ENCODE measurements around the gene CDH8.

CDH8 gene

GRCh38 chr16:61915569-61915968, 120.7 kb downstream of the CDH8 start:
- H3K4me3 ChIP-seq (ENCODE audit: low read depth, low read length): no peak overlapping the region
- no peak for TF ChIP-seq CTCF (IDR thresholded peaks at IDR 0.05; ENCODE audit: low read depth, low read length)

- TF ChIP-seq CTCF (IDR thresholded peaks at IDR 0.05; ENCODE audit: low read depth, low read length): no peak
Measured at GRCh38 chr16:61909074-61909473, 127.2 kb downstream of the CDH8 start.

GRCh38 chr16:61908426-61908825, 127.8 kb downstream of the CDH8 start:
- no peak for TF ChIP-seq CTCF (IDR thresholded peaks at IDR 0.05; ENCODE audit: low read depth, low read length)
- H3K4me3 ChIP-seq (ENCODE audit: low read depth, low read length): no peak overlapping the region

More at GRCh38 chr16:61909074-61909473, 127.2 kb downstream of the CDH8 start:
- no peak overlapping the region for H3K4me3 ChIP-seq (ENCODE audit: low read depth, low read length)

- no peak overlapping the region for H3K4me3 ChIP-seq (ENCODE audit: low read depth, low read length)
- no peak for TF ChIP-seq CTCF (IDR thresholded peaks at IDR 0.05; ENCODE audit: low read depth, low read length)
Measured at GRCh38 chr16:61901689-61902088, 134.5 kb downstream of the CDH8 start.

GRCh38 chr16:61900482-61900881, 135.8 kb downstream of the CDH8 start:
- TF ChIP-seq CTCF (IDR thresholded peaks at IDR 0.05; ENCODE audit: low read depth, low read length): no peak

GRCh38 chr16:61897657-61898056, 138.6 kb downstream of the CDH8 start:
- no peak for TF ChIP-seq CTCF (IDR thresholded peaks at IDR 0.05; ENCODE audit: low read depth, low read length)
- no peak overlapping the region for H3K4me3 ChIP-seq (ENCODE audit: low read depth, low read length)

More at GRCh38 chr16:61900482-61900881, 135.8 kb downstream of the CDH8 start:
- no peak overlapping the region for H3K4me3 ChIP-seq (ENCODE audit: low read depth, low read length)

- TF ChIP-seq CTCF (IDR thresholded peaks at IDR 0.05; ENCODE audit: low read depth, low read length): no peak
- no peak overlapping the region for H3K4me3 ChIP-seq (ENCODE audit: low read depth, low read length)
Measured at GRCh38 chr16:61892531-61892930, 143.7 kb downstream of the CDH8 start.
